H9 (cell line): Measurements from ENCODE around the gene CUL4A. TPM values are rescaled to one million over a fixed set of nuclear protein-coding genes. Genes with fewer than 3 reads are reported as not detected.

ENCODE experiments used
- DNase-seq: peaks from one replicate; pipeline ENCODE4 v3.0.0-alpha.2; 2017
- H2AFZ ChIP-seq: one replicate; pipeline ENCODE4 v1.6.1; 2013; ENCODE audit warnings: mild to moderate bottlenecking, low read length, control low read depth, moderate library complexity
- H2AK5ac ChIP-seq: 2 replicates; pipeline ENCODE4 v1.6.1; 2013; ENCODE audit warnings: low read length, control low read depth, mixed read lengths; ENCODE audit not compliant: insufficient read length
- H2BK120ac ChIP-seq: one replicate; pipeline ENCODE4 v1.6.1; 2013; ENCODE audit warnings: low read depth, mild to moderate bottlenecking, low read length, control low read depth, inconsistent platforms; ENCODE audit not compliant: poor library complexity, severe bottlenecking
- H2BK12ac ChIP-seq: 2 replicates; pipeline ENCODE4 v1.6.1; 2013; ENCODE audit warnings: low read length, control low read depth, mixed read lengths, low read depth; ENCODE audit not compliant: insufficient read length
- H2BK15ac ChIP-seq: 2 replicates; pipeline ENCODE4 v1.6.1; 2013; ENCODE audit warnings: low read depth, low read length, control low read depth
- H2BK20ac ChIP-seq: one replicate; pipeline ENCODE4 v1.6.1; 2013; ENCODE audit warnings: low read depth, mild to moderate bottlenecking, low read length, control low read depth, inconsistent platforms; ENCODE audit not compliant: poor library complexity, severe bottlenecking
- H2BK5ac ChIP-seq: 2 replicates; pipeline ENCODE4 v1.6.1; 2013; ENCODE audit warnings: low read length, control low read depth, mixed read lengths; ENCODE audit not compliant: insufficient read length
- H3K14ac ChIP-seq: 2 replicates; pipeline ENCODE4 v1.6.1; 2013; ENCODE audit warnings: low read length, control low read depth; ENCODE audit not compliant: insufficient read depth
- H3K18ac ChIP-seq: 2 replicates; pipeline ENCODE4 v1.6.1; 2013; ENCODE audit warnings: low read depth, mild to moderate bottlenecking, mixed read lengths, low read length, control low read depth; ENCODE audit not compliant: insufficient read length
- H3K23ac ChIP-seq: 2 replicates; pipeline ENCODE4 v1.6.1; 2013; ENCODE audit warnings: low read length, control low read depth, mixed read lengths, low read depth; ENCODE audit not compliant: insufficient read length
- H3K23me2 ChIP-seq: 2 replicates; pipeline ENCODE4 v1.6.1; 2013; ENCODE audit warnings: low read depth, mild to moderate bottlenecking, mixed read lengths, low read length, control low read depth; ENCODE audit not compliant: insufficient read length, poor library complexity, severe bottlenecking
- H3K27ac ChIP-seq: 2 replicates; pipeline ENCODE4 v1.5.1; 2013; ENCODE audit warnings: low read length, control low read depth, mixed read lengths, low read depth; ENCODE audit not compliant: insufficient read length
- H3K27me3 ChIP-seq: 2 replicates; pipeline ENCODE4 v1.6.1; 2013; ENCODE audit warnings: low read length, control low read depth, inconsistent platforms; ENCODE audit not compliant: insufficient read depth
- H3K4ac ChIP-seq: 2 replicates; pipeline ENCODE4 v1.6.1; 2013; ENCODE audit warnings: low read depth, mild to moderate bottlenecking, control low read depth, inconsistent platforms, low read length, moderate library complexity
- H3K4me1 ChIP-seq: 2 replicates; pipeline ENCODE4 v1.6.1; 2013; ENCODE audit warnings: low read length, control low read depth, inconsistent platforms; ENCODE audit not compliant: insufficient read depth
- H3K4me2 ChIP-seq: 2 replicates; pipeline ENCODE4 v1.6.1; 2013; ENCODE audit warnings: low read length, control low read depth, mixed read lengths; ENCODE audit not compliant: insufficient read length, insufficient read depth
- H3K56ac ChIP-seq: 2 replicates; pipeline ENCODE4 v1.6.1; 2013; ENCODE audit warnings: low read depth, mild to moderate bottlenecking, mixed read lengths, low read length, control low read depth; ENCODE audit not compliant: insufficient read length
- H3K79me1 ChIP-seq: 2 replicates; pipeline ENCODE4 v1.6.1; 2013; ENCODE audit warnings: low read depth, mild to moderate bottlenecking, moderate library complexity, low read length, control low read depth, inconsistent platforms; ENCODE audit not compliant: insufficient read depth, poor library complexity, severe bottlenecking
- H3K79me2 ChIP-seq: 2 replicates; pipeline ENCODE4 v1.6.1; 2013; ENCODE audit warnings: low read length, control low read depth, inconsistent platforms; ENCODE audit not compliant: insufficient read depth
- H3K9ac ChIP-seq: 2 replicates; pipeline ENCODE4 v1.6.1; 2013; ENCODE audit warnings: low read length, control low read depth, mixed read lengths; ENCODE audit not compliant: insufficient read length; ENCODE audit errors: extremely low read depth
- H3K9me3 ChIP-seq: one replicate; pipeline ENCODE4 v1.6.1; 2013; ENCODE audit warnings: low read depth, low read length, inconsistent platforms; ENCODE audit not compliant: control insufficient read depth
- H3T11ph ChIP-seq: one replicate; pipeline ENCODE4 v1.6.1; 2013; ENCODE audit warnings: mild to moderate bottlenecking, low read length, control low read depth, inconsistent platforms
- H4K20me1 ChIP-seq: one replicate; pipeline ENCODE4 v1.6.1; 2013; ENCODE audit not compliant: control insufficient read depth, insufficient read length, insufficient read depth
- H4K5ac ChIP-seq: 2 replicates; pipeline ENCODE4 v1.6.1; 2013; ENCODE audit warnings: low read depth, mild to moderate bottlenecking, mixed read lengths, low read length, control low read depth; ENCODE audit not compliant: insufficient read length
- H4K8ac ChIP-seq: replicated peaks from 2 replicates; pipeline ENCODE4 v1.6.1; 2013; ENCODE audit warnings: low read length, control low read depth, mixed read lengths, low read depth; ENCODE audit not compliant: insufficient read length
- H4K91ac ChIP-seq: 2 replicates; pipeline ENCODE4 v1.6.1; 2013; ENCODE audit warnings: low read depth, mild to moderate bottlenecking, moderate library complexity, mixed read lengths, low read length, control low read depth; ENCODE audit not compliant: insufficient read length
- H3K27ac Mint-ChIP-seq, 3 experiments: 2 replicates in 2 of 3; 3 replicates in 1 of 3; pipeline ENCODE4 v1.8.0; 2020 to 2021; ENCODE audit warnings: mixed read lengths in 3 of 3, mild to moderate bottlenecking in 1 of 3, moderate library complexity in 1 of 3
- H3K27me3 Mint-ChIP-seq: 2 replicates; pipeline ENCODE4 v1.8.0; 2021; ENCODE audit warnings: low read depth, mild to moderate bottlenecking, moderate library complexity, mixed read lengths
- H3K36me3 Mint-ChIP-seq, 3 experiments: 2 replicates in 2 of 3; 3 replicates in 1 of 3; pipeline ENCODE4 v1.8.0; 2020 to 2021; ENCODE audit warnings: low read depth in 3 of 3, mixed read lengths in 3 of 3; ENCODE audit not compliant: insufficient read depth in 1 of 3
- H3K4me1 Mint-ChIP-seq, 2 experiments: 2 replicates each; pipeline ENCODE4 v1.8.0; 2020; ENCODE audit warnings: mixed read lengths in 2 of 2
- H3K4me3 Mint-ChIP-seq, 2 experiments: 2 replicates in 1 of 2; 3 replicates in 1 of 2; pipeline ENCODE4 v1.8.0; 2020 to 2021; ENCODE audit warnings: mild to moderate bottlenecking in 2 of 2, mixed read lengths in 2 of 2, moderate library complexity in 1 of 2
- H3K9me3 Mint-ChIP-seq, 2 experiments: 2 replicates in 1 of 2; 3 replicates in 1 of 2; pipeline ENCODE4 v1.8.0; 2020; ENCODE audit warnings: mild to moderate bottlenecking in 2 of 2, mixed read lengths in 2 of 2, moderate library complexity in 1 of 2
- CTCF ChIP-seq: fragments of 200-600 bp; sonication (generic); conservative IDR thresholded peaks from 3 replicates; pipeline ENCODE4 v1.8.0; 2021; ENCODE audit warnings: antibody characterized with exemption, mild to moderate bottlenecking
- WGBS: extraction: QIAGEN DNeasy Blood & Tissue Kit; methylation state at CpG from one replicate; pipeline ENCODE4 v1.1.7; 2013; ENCODE audit warnings: missing lambda C conversion rate, low lambda C conversion rate, mixed read lengths; ENCODE audit not compliant: insufficient read length; ENCODE audit errors: extremely low coverage; 5-methylcytosine and 5-hydroxymethylcytosine counted together
- total RNA-seq: library from RNA; stranded (reverse); gene quantifications from 2 replicates; pipeline ENCODE4 v1.2.1, GENCODE V29; 2021

The CUL4A gene
- total RNA-seq, 1 experiment from 2014 or later, result 97.9 TPM

GRCh38 chr13:113205428-113205931, 3.9 kb upstream of the CUL4A start:
- no peak overlapping the region for H2BK15ac ChIP-seq
- no peak overlapping the region for H4K5ac ChIP-seq
- no peaks in the 10 kb centered on the region for H3K27me3 ChIP-seq
- H3K9me3 ChIP-seq, result no peaks in the 10 kb centered on the region
- H3K4me1 Mint-ChIP-seq, result peaks cover 13 to 21% of the 10 kb centered on the region in 2 experiments
- H2AK5ac ChIP-seq, result no peak overlapping the region
- no peaks in the 10 kb centered on the region for H3K27me3 Mint-ChIP-seq
- H3K9ac ChIP-seq, result no peak overlapping the region
- no peak overlapping the region for H3K18ac ChIP-seq
- H3T11ph ChIP-seq, result no peak overlapping the region
- H2BK120ac ChIP-seq, result no peak overlapping the region
- no peak overlapping the region; a peak in 1 of 5 replicates for H3K4me3 Mint-ChIP-seq
- peaks cover 7% of the 10 kb centered on the region for H3K79me1 ChIP-seq
- no peak overlapping the region for H4K91ac ChIP-seq
- H2BK20ac ChIP-seq, result no peak overlapping the region
- H3K4ac ChIP-seq, result no peak overlapping the region
- no peak overlapping the region for H3K27ac Mint-ChIP-seq
- H4K8ac ChIP-seq, result no peak overlapping the region
- H3K27ac ChIP-seq, result no peak overlapping the region
- DNase-seq, result no peak
- no peak overlapping the region for H3K14ac ChIP-seq
- H3K36me3 Mint-ChIP-seq, result peaks cover 21 to 27% (median 21%) of the 10 kb centered on the region in 3 experiments
- no peak overlapping the region for H3K23ac ChIP-seq
- no peak for TF ChIP-seq CTCF
- peaks cover 47% of the 10 kb centered on the region for H3K79me2 ChIP-seq
- no peak overlapping the region for H3K56ac ChIP-seq
- no peak overlapping the region for H2AFZ ChIP-seq
- no CpG with 5 or more reads among the region's 5 CpGs for WGBS
- H4K20me1 ChIP-seq, result no peaks in the 10 kb centered on the region
- H3K23me2 ChIP-seq, result peaks cover 6% of the 10 kb centered on the region
- H3K4me2 ChIP-seq, result no peak overlapping the region
- H2BK12ac ChIP-seq, result no peak overlapping the region
- no peak overlapping the region for H2BK5ac ChIP-seq
- no peaks in the 10 kb centered on the region for H3K9me3 Mint-ChIP-seq
- no peaks in the 10 kb centered on the region for H3K4me1 ChIP-seq
